Activated T-cell treated with anti-CD3 and anti-CD28 coated beads, Interleukin-2, amount 50 U/mL, for 72 hours (primary cell): ENCODE results near the gene RUNX2. TPM values are rescaled to one million over a fixed set of nuclear protein-coding genes. Genes with fewer than 3 reads are reported as not detected.

Experiments used
- ATAC-seq, 2 donors: fragments of 150-1000 bp; cut with Tn5 transposase; replicated peaks in 1 of 2; 2 replicates each; pipeline ENCODE4 v1.10.0; 2021; ENCODE audit warnings: moderate library complexity in 2 of 2, mild to moderate bottlenecking in 1 of 2
- DNase-seq, 2 donors: peaks; one replicate each; pipeline ENCODE4 v3.0.0; 2021 to 2022; ENCODE audit warnings: mixed read lengths in 1 of 2
- H3K27ac Mint-ChIP-seq: one replicate; pipeline ENCODE4 v1.8.0; 2022; ENCODE audit warnings: mild to moderate bottlenecking, moderate library complexity, mixed read lengths
- H3K27me3 Mint-ChIP-seq: one replicate; pipeline ENCODE4 v1.8.0; 2022; ENCODE audit warnings: low read depth, mixed read lengths
- H3K36me3 Mint-ChIP-seq, 2 donors: one replicate each; pipeline ENCODE4 v1.8.0; 2022; ENCODE audit warnings: mixed read lengths in 2 of 2, mild to moderate bottlenecking in 1 of 2; ENCODE audit not compliant: insufficient read depth in 2 of 2
- H3K4me1 Mint-ChIP-seq: one replicate; pipeline ENCODE4 v1.8.0; 2022; ENCODE audit warnings: low read depth, mixed read lengths
- H3K4me3 Mint-ChIP-seq, 2 donors: one replicate each; pipeline ENCODE4 v1.8.0; 2022; ENCODE audit warnings: mild to moderate bottlenecking in 2 of 2, mixed read lengths in 2 of 2, moderate library complexity in 2 of 2
- H3K9me3 Mint-ChIP-seq, 2 donors: one replicate each; pipeline ENCODE4 v1.8.0; 2022; ENCODE audit warnings: mixed read lengths in 2 of 2
- total RNA-seq, 2 donors: library from RNA; stranded (reverse); gene quantifications; one replicate each; pipeline ENCODE4 v1.2.3, GENCODE V29; 2022

Gene RUNX2
- total RNA-seq, 2 donors from 2014 or later = 39.3 to 61.1 TPM

DNA sequence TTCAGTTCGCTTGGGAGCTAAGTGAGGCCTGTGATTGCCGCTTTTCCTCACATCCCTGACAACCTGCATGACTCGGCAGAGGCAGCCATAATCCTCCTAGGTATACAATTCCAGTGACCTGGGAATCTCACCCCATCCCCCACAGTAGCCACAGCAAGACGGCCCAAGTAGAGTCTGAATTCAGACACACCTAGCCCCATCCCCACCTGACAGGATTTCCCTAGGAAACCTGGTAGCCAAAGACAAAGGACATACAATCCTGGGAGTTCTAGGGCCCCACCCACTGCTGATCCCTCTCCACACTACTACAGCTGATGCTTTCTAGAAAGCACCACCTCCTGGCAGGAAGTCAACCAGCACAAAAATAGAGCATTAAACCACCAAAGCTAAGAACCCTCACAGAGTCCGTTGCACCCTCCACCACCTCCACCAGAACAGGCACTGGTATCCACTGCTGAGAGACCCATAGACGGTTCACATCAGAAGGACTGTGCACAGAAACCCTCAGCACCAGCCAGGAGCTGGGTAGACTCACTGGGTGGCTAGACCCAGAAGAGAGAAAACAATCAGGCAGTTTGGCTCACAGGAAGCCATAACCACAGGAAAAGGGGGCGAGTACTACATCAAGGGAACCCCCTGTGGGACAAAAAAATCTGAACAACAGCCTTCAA is 17.9 kb upstream of the RUNX2 start:
- H3K36me3 Mint-ChIP-seq = peaks cover 16 to 43% of the 10 kb centered on the region in 2 donors
- ATAC-seq (peak; percentile 46 to 78), DNase-seq (peak; percentile 17 to 22)
- peak overlapping the region; percentile 80 for H3K27ac Mint-ChIP-seq
- no peaks in the 10 kb centered on the region for H3K27me3 Mint-ChIP-seq
- peaks cover 13 to 15% of the 10 kb centered on the region in 2 donors for H3K9me3 Mint-ChIP-seq
- H3K4me3 Mint-ChIP-seq = peak overlapping the region; percentile 65 to 68
- H3K4me1 Mint-ChIP-seq = peaks cover 42% of the 10 kb centered on the region

DNA sequence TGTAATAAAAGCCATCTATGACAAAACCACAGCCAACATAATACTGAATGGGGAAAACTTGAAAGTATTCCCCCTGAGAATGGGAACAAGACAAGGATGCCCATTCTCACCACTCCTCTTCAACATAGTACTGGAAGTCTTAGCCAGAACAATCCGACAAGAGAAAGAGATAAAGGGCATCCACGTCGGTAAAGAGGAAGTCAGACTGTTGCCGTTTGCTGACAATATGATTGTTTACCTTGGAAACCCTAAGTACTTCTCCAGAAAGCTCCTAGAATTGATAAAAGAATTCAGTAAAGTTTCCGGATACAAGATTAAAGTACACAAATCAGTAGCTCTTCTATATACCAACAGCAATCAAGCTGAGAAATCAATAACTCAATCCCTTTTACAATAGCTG is 14.0 kb upstream of the RUNX2 start:
- Mint-ChIP-seq H3K27me3 (no peaks in the 10 kb centered on the region), H3K27ac (no peak overlapping the region), H3K4me3 (no peak overlapping the region), H3K9me3 (peaks cover 9 to 10% of the 10 kb centered on the region in 2 donors), H3K36me3 (peaks cover 11 to 21% of the 10 kb centered on the region in 2 donors), H3K4me1 (peaks cover 40% of the 10 kb centered on the region)
- ATAC-seq = no peak
- DNase-seq = no peak

DNA sequence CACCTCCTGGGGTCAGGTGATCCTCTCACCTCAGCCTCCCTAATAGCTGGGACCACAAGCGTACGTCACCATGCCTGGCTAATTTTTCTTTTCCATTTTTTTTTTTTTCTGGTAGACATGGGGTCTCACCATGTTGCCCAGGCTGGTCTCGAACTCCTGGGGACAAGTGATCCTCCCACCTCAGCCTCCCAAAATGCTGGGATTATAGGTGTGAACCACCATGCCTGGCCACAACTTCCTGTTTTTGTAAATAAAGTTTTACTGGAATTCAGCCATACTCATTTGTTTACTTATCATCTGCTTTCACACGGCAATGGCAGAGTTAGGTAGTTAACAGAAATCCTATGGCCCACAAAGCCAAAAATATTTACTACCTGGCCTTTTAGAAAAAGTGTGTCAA is 7.8 kb upstream of the RUNX2 start:
- no peak for ATAC-seq
- peaks cover 2% of the 10 kb centered on the region in 2 donors for H3K9me3 Mint-ChIP-seq

GRCh38 chr6:45323656-45324224 is 4.4 kb upstream of the RUNX2 start:
- ATAC-seq (no peak), DNase-seq (no peak)
- Mint-ChIP-seq H3K27ac (peak overlapping the region; percentile 91), H3K4me1 (peaks cover 46% of the 10 kb centered on the region), H3K9me3 (no peaks in the 10 kb centered on the region), H3K36me3 (no peaks in the 10 kb centered on the region), H3K4me3 (peak overlapping the region; percentile 7 to 74), H3K27me3 (no peaks in the 10 kb centered on the region)

More for the DNA sequence above, 7.8 kb upstream of the RUNX2 start:
- H3K27me3 Mint-ChIP-seq = no peaks in the 10 kb centered on the region
- H3K27ac Mint-ChIP-seq = no peak overlapping the region
- DNase-seq = no peak
- no peak overlapping the region for H3K4me3 Mint-ChIP-seq
- peaks cover 28% of the 10 kb centered on the region for H3K4me1 Mint-ChIP-seq
- peaks cover 1 to 4% of the 10 kb centered on the region in 2 donors for H3K36me3 Mint-ChIP-seq

GRCh38 chr6:45326698-45327417 is 1.3 kb upstream of the RUNX2 start:
- Mint-ChIP-seq H3K4me3 (peak overlapping the region in 1 of 2 donors; percentile 88), H3K27me3 (no peaks in the 10 kb centered on the region), H3K27ac (peak overlapping the region; percentile 89), H3K9me3 (no peaks in the 10 kb centered on the region), H3K36me3 (no peaks in the 10 kb centered on the region), H3K4me1 (peaks cover 52% of the 10 kb centered on the region)
- ATAC-seq = no peak
- DNase-seq = no peak

GRCh38 chr6:45328523-45328922 is 393 bp downstream of the RUNX2 start:
- Mint-ChIP-seq H3K4me3 (peak overlapping the region; percentile 75 to 88), H3K9me3 (no peaks in the 10 kb centered on the region), H3K4me1 (peaks cover 40% of the 10 kb centered on the region), H3K36me3 (no peaks in the 10 kb centered on the region), H3K27ac (peak overlapping the region; percentile 89), H3K27me3 (no peaks in the 10 kb centered on the region)
- ATAC-seq = no peak
- no peak for DNase-seq

DNA sequence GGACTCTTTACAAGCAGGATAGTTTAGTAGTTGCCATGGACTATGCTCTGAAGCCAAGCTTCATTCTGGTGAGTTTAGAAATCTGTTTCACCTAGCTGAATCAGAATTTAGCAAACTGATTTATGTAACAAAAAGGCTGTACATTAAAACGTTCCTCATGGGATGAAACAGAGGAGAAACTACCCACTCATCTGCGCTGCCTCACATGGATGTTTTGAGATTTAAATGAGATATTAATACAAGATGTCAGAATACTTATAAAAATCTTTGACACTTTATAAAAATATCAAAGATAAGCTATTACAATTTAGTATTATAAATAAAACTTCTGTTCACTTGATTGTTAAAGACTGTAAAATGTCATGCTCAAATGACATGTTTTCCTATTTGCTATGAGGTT is 16.8 kb downstream of the RUNX2 start:
- Mint-ChIP-seq H3K27me3 (no peaks in the 10 kb centered on the region), H3K36me3 (peaks cover 2 to 5% of the 10 kb centered on the region in 2 donors), H3K4me1 (no peaks in the 10 kb centered on the region), H3K9me3 (no peaks in the 10 kb centered on the region), H3K27ac (no peak overlapping the region), H3K4me3 (no peak overlapping the region)
- no peak for ATAC-seq
- DNase-seq = no peak

DNA sequence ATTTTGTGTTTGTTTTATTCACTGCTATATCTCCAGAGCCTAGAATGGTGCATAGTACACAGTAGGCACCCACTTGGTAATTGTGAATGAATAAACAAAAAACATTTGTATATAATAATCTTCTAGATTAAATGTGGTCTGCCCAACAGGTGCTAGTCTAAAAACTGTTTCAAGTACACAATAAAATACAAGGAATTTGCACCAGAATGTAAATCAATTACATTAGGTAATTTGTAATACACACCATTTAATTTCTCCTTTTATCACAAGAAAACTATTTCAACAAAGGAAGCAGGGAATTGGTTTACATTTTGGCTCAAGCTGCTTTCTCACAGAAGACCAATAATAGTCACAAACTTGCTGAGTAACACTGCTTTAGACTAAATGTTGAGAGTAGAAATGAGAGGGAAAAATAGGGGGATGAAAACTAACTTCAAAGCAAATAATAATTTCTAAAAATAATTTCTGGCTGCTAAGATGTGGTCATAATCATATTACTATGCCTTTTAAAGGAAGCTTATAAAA is 22.1 kb downstream of the RUNX2 start:
- Mint-ChIP-seq H3K36me3 (peaks cover 0 to 4% of the 10 kb centered on the region in 2 donors), H3K27me3 (no peaks in the 10 kb centered on the region), H3K27ac (no peak overlapping the region), H3K4me1 (peaks cover 20% of the 10 kb centered on the region), H3K4me3 (no peak overlapping the region), H3K9me3 (no peaks in the 10 kb centered on the region)
- ATAC-seq (no peak), DNase-seq (no peak)

GRCh38 chr6:45351076-45351475 is 22.9 kb downstream of the RUNX2 start:
- no peak for DNase-seq

GRCh38 chr6:45351667-45352066 is 23.5 kb downstream of the RUNX2 start:
- no peaks in the 10 kb centered on the region for H3K9me3 Mint-ChIP-seq
- peak overlapping the region in 1 of 2 donors; percentile 49 for H3K4me3 Mint-ChIP-seq
- H3K27ac Mint-ChIP-seq = peak overlapping the region; percentile 24

More at GRCh38 chr6:45351076-45351475, 22.9 kb downstream of the RUNX2 start:
- Mint-ChIP-seq H3K9me3 (no peaks in the 10 kb centered on the region), H3K27me3 (no peaks in the 10 kb centered on the region), H3K36me3 (peaks cover 0 to 2% of the 10 kb centered on the region in 2 donors), H3K27ac (no peak overlapping the region), H3K4me1 (peaks cover 20% of the 10 kb centered on the region), H3K4me3 (peak overlapping the region in 1 of 2 donors; percentile 49)
- no peak for ATAC-seq

GRCh38 chr6:45353654-45354053 is 25.5 kb downstream of the RUNX2 start:
- no peaks in the 10 kb centered on the region for H3K27me3 Mint-ChIP-seq
- DNase-seq (no peak), ATAC-seq (no peak)
- H3K9me3 Mint-ChIP-seq = no peaks in the 10 kb centered on the region
- no peak overlapping the region for H3K4me3 Mint-ChIP-seq
- no peak overlapping the region for H3K27ac Mint-ChIP-seq
- H3K36me3 Mint-ChIP-seq = peaks cover 0 to 2% of the 10 kb centered on the region in 2 donors
- H3K4me1 Mint-ChIP-seq = peaks cover 20% of the 10 kb centered on the region

More at GRCh38 chr6:45351667-45352066, 23.5 kb downstream of the RUNX2 start:
- DNase-seq = no peak
- H3K4me1 Mint-ChIP-seq = peaks cover 20% of the 10 kb centered on the region
- no peaks in the 10 kb centered on the region for H3K27me3 Mint-ChIP-seq
- peaks cover 0 to 2% of the 10 kb centered on the region in 2 donors for H3K36me3 Mint-ChIP-seq
- ATAC-seq = no peak

GRCh38 chr6:45364466-45364865 is 36.3 kb downstream of the RUNX2 start:
- Mint-ChIP-seq H3K4me1 (peaks cover 12% of the 10 kb centered on the region), H3K27me3 (no peaks in the 10 kb centered on the region), H3K9me3 (no peaks in the 10 kb centered on the region), H3K27ac (no peak overlapping the region), H3K36me3 (peaks cover 0 to 4% of the 10 kb centered on the region in 2 donors), H3K4me3 (no peak overlapping the region)
- DNase-seq (no peak), ATAC-seq (no peak)

DNA sequence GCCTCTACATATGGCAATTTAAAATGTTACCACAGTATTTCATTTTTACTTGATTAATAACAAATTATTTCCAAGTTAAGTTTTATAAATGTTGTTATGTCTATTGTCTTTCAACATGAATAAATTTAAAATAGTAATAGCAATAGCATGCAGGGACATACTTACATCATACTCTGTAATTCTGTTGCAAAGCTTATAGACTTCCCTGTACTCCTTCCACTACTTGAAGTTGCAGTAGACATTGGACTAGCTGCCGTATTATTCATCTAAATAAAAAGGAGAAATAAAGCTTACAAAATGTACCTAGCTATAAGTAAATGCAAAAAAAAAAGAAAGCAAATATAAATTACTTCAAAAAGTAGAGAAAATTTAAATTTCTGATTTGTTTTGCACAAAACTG is 36.9 kb downstream of the RUNX2 start:
- no peak for DNase-seq
- no peak overlapping the region for H3K27ac Mint-ChIP-seq
- peaks cover 0 to 10% of the 10 kb centered on the region in 2 donors for H3K36me3 Mint-ChIP-seq
- H3K9me3 Mint-ChIP-seq = no peaks in the 10 kb centered on the region
- peaks cover 18% of the 10 kb centered on the region for H3K4me1 Mint-ChIP-seq
- H3K27me3 Mint-ChIP-seq = no peaks in the 10 kb centered on the region
- H3K4me3 Mint-ChIP-seq = no peak overlapping the region
- ATAC-seq = no peak
